Measurements from ENCODE around the gene PDE6H.

- TF ChIP-seq, protein P1, sequence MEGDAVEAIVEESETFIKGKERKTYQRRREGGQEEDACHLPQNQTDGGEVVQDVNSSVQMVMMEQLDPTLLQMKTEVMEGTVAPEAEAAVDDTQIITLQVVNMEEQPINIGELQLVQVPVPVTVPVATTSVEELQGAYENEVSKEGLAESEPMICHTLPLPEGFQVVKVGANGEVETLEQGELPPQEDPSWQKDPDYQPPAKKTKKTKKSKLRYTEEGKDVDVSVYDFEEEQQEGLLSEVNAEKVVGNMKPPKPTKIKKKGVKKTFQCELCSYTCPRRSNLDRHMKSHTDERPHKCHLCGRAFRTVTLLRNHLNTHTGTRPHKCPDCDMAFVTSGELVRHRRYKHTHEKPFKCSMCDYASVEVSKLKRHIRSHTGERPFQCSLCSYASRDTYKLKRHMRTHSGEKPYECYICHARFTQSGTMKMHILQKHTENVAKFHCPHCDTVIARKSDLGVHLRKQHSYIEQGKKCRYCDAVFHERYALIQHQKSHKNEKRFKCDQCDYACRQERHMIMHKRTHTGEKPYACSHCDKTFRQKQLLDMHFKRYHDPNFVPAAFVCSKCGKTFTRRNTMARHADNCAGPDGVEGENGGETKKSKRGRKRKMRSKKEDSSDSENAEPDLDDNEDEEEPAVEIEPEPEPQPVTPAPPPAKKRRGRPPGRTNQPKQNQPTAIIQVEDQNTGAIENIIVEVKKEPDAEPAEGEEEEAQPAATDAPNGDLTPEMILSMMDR (IDR thresholded peaks at IDR 0.05; ENCODE audit: low read depth, low read length, missing input control): no peak
- TF ChIP-seq RXRA (IDR thresholded peaks at IDR 0.05): no peak
- no peak for TF ChIP-seq JUND (IDR thresholded peaks at IDR 0.05)
- TF ChIP-seq FOXA1 (IDR thresholded peaks at IDR 0.05): no peak
- TF ChIP-seq HNF4G (IDR thresholded peaks at IDR 0.05): no peak
- TF ChIP-seq RAD21 (IDR thresholded peaks at IDR 0.05): no peak
- TF ChIP-seq, protein P2, sequence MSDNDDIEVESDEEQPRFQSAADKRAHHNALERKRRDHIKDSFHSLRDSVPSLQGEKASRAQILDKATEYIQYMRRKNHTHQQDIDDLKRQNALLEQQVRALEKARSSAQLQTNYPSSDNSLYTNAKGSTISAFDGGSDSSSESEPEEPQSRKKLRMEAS (IDR thresholded peaks at IDR 0.05): no peak
- TF ChIP-seq YY1 (IDR thresholded peaks at IDR 0.05): no peak
- TF ChIP-seq, protein P3, sequence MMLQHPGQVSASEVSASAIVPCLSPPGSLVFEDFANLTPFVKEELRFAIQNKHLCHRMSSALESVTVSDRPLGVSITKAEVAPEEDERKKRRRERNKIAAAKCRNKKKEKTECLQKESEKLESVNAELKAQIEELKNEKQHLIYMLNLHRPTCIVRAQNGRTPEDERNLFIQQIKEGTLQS (IDR thresholded peaks at IDR 0.05): no peak
- no peak for TF ChIP-seq EGR1 (IDR thresholded peaks at IDR 0.05; ENCODE audit: low read depth in 2 of 2)
- TF ChIP-seq, protein P4, sequence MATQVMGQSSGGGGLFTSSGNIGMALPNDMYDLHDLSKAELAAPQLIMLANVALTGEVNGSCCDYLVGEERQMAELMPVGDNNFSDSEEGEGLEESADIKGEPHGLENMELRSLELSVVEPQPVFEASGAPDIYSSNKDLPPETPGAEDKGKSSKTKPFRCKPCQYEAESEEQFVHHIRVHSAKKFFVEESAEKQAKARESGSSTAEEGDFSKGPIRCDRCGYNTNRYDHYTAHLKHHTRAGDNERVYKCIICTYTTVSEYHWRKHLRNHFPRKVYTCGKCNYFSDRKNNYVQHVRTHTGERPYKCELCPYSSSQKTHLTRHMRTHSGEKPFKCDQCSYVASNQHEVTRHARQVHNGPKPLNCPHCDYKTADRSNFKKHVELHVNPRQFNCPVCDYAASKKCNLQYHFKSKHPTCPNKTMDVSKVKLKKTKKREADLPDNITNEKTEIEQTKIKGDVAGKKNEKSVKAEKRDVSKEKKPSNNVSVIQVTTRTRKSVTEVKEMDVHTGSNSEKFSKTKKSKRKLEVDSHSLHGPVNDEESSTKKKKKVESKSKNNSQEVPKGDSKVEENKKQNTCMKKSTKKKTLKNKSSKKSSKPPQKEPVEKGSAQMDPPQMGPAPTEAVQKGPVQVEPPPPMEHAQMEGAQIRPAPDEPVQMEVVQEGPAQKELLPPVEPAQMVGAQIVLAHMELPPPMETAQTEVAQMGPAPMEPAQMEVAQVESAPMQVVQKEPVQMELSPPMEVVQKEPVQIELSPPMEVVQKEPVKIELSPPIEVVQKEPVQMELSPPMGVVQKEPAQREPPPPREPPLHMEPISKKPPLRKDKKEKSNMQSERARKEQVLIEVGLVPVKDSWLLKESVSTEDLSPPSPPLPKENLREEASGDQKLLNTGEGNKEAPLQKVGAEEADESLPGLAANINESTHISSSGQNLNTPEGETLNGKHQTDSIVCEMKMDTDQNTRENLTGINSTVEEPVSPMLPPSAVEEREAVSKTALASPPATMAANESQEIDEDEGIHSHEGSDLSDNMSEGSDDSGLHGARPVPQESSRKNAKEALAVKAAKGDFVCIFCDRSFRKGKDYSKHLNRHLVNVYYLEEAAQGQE (IDR thresholded peaks at IDR 0.05): no peak
- no peak for TF ChIP-seq TAF1 (conservative IDR thresholded peaks at IDR 0.05)
- TF ChIP-seq, protein P5, sequence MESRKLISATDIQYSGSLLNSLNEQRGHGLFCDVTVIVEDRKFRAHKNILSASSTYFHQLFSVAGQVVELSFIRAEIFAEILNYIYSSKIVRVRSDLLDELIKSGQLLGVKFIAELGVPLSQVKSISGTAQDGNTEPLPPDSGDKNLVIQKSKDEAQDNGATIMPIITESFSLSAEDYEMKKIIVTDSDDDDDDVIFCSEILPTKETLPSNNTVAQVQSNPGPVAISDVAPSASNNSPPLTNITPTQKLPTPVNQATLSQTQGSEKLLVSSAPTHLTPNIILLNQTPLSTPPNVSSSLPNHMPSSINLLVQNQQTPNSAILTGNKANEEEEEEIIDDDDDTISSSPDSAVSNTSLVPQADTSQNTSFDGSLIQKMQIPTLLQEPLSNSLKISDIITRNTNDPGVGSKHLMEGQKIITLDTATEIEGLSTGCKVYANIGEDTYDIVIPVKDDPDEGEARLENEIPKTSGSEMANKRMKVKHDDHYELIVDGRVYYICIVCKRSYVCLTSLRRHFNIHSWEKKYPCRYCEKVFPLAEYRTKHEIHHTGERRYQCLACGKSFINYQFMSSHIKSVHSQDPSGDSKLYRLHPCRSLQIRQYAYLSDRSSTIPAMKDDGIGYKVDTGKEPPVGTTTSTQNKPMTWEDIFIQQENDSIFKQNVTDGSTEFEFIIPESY (IDR thresholded peaks at IDR 0.05): no peak
- no peak for TF ChIP-seq SP1 (IDR thresholded peaks at IDR 0.05)
Measured at GRCh38 chr12:14999695-15000365, 27.0 kb downstream of the PDE6H start.

All from liver (tissue), 3 donors.